Kasumi-1 (cell line): Measurements from ENCODE around the gene NXPH3.
"Not testable (repeated sequence)": the region's sequence is repeated elsewhere in the genome, so short reads cannot be mapped to it uniquely, and the experiment has no call there.

Source experiments
- DNase-seq, 2 experiments: peaks; one replicate each; lab custom pipeline; 2025; lab: John Stamatoyannopoulos, UW

Gene NXPH3

DNA sequence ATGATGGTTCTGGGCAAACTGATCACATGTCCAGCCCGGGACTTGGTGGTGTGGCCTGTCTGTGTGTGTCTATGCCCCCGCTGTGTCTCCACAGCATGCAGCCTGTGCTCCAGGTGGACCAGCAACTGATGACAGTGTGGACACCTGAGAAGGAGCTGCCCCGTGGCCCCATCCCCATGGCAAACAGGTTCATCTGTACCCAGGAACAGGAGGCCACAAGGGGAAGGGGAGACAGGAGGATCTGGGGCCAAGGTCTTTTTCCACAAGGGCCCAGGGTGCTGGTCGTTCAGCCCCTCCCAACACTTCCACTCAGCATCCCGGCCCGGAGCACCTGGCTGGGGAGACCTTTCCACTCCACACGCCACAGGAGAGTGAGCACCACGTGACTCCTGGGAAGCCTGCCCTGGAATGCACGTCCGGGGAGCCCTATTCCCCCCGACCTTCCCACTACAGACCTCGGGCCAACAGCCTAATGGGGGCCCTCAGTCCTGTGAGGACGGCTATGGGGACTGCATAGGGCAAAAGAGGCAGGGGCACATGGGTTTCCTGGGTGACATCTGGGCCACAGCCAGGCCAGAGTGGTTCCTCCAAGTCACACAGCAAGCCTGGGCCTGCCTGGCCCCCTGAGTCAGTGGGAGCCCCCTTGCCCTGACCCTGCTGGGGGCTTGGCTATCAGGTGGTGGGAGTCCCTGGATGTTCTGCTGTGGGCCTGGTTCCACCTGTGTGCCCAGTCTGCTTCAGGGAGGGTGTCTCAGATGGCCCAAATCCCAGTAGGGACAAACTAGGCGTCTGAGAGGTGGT lies 20.8 kb upstream of the NXPH3 start:
- DNase-seq: no peak

DNA sequence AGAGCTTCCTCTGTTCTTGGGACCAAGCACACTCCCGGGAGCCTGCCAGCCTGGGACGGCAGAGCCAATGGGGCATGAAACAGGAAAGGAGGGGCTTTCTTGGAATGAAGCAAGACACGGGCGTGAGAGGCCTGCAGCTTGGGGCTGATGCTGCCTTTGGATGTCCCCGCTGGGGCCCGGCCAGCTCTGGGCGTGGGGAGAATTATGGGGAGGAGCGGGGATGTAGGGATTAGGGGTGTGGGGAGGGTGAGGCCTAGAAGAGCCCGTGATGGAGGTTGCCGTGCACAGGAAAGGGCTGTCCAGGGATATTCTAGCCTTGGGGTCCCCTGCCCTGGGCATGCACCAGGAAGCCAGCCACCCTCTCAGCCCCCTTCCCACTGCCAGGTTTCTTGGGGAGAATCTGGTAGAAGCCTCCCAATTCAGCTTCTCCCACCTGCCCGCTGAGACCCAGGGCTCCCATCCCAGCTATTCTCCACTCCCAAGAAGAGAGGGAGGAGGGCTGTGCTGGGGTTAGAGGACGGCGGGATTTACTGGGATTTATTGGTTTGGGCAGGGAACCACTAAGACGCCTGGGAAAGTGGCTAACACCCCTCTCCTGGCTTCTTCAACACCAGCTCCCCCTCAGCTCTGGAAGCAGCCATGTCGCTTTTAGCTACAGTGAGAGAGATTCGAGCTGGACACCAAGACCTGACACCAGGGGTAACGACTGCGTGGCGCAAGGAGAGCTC lies 20.0 kb upstream of the NXPH3 start:
- no peak for DNase-seq

DNA sequence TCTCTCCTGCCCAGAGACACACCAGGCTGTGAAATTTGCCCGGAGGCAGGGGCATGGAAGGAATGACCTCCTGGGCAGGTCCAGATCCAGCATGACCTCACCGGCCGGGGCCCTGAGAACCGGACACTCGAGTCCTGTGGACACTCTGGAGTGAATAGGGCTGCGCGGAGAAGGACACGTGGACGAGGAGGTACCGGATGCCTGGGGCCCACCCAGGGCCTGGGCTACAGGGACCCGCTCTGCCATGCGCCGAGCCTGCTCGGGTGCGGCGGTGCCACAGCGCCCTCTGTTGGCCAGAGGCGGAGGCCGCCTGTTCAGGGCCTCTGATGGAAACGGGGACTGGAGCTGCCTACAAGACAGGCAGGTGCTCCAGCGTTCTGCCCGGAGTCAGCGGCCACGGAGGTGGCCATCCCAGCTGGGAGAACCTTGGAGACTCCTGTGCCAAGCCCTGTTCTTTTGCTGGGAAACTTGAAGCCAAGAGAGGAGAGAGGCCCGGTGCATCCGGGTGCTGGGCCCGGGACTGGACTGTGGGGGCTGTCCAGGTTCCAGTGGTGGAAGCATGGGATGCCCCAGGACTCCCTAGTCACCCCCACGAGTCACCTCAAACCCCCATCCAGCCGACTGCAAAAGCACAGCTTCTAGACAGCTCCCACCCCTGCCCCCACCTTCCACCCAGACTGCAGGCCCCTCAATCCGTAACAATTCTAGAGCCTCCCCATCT lies 19.3 kb upstream of the NXPH3 start:
- DNase-seq: peak; percentile 88 to 89

- DNase-seq: peak; percentile 83 to 88
These were observed 18.2 kb upstream of the NXPH3 start for GRCh38 chr17:49557312-49558024.

GRCh38 chr17:49564638-49565037 lies 11.0 kb upstream of the NXPH3 start:
- no peak for DNase-seq

DNA sequence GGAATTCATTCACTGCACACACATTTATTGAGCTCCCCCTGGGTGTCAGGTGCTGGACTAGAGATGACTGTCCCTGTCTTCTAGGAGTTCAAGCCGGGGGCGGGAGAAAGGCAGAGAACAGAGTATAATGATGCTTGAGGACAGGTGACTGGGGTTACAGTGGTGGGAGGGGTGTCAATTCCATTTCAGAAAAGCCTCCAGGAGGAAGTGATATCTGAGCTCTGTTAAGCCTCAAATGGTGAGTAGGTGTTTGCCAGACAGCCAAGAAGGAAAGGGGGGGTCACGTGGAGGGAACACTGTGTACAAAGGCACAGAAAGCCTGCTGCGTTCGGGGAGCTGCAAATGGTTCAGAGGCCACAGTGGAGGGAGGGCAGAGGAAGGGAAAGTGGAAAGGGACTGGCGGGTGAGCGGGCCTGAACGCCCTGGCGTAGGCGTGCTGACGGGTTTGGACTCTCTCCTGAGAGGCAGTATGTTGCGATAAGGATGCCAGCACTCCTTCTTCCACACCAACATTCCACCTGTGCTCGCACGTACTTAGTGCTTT lies 9.7 kb upstream of the NXPH3 start:
- peak; percentile 18 to 38 for DNase-seq

DNA sequence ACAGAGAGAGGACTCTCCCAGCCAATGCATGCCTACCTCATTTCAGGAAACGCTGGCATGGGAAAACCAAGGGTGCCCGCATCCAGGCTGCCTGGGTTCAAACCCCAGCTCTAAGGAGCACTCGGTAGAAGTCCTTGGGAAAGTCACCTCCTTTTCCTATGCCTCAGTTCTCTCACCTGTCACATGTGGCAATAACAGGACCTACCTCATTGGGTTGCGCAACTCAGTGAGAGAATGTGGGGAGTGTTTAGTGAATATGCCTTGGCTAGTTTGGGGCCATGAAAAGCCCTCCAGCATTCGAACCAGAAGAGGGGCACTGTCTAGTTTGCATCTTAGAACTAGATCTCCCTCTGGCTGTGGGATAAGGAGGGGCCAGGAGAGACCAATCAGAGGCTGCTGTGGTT lies 9.0 kb upstream of the NXPH3 start:
- DNase-seq: no peak

- DNase-seq: no peak
These were observed 8.6 kb upstream of the NXPH3 start for GRCh38 chr17:49567104-49567521.

DNA sequence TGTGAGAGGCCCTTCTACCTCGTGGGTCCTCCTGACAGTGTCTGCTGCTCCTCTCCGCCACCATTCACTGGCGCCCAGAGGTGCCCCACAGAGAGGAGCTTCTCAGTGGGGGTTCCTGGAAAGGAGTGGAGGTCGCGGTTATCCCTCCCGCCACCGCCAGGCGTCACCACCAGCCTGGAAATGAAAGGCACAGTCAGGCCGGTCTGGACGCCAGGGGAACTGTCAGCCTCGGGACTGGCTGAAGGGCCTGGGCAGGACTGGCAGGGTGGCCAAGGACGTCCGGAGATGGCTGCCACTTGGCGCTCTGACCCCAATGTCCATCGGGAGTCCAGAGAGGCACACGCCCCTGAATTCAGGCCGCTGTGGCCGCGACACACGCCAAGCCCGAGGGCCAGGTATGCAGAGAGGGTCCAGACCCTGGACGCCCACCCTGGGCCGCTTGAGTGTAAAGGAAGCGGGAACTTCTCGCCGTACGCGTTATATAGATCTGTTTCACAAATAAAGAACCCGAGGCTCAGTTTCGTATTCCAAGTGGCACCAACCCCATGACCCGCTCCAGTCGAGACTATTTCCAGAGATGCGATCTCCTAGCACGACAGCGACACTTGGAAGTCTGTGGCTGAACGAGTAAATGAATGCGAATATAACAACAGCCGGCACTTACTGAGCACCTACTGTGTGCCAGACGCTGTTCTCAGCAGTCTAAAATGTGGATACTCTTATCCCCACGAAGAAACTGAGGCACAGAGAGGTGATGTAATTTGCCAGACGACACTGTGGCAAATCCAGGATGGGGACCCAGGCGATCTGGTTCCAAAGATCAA lies 7.6 kb upstream of the NXPH3 start:
- peak; percentile 84 to 85 for DNase-seq

DNA sequence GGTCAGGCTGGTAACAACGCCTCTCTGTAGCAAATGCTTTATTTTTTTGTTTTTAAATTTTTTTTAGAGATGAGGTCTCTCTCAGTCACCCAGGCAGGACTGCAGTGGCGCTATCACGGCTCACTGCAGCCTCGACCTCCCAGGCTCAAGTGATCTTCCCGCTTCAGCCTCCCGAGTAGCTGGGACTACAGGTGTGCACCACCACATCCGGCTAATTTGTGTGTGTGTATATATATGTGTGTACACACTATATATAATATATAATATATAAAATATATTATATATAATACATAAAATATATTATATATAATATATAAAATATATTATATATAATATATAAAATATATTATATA lies 7.0 kb upstream of the NXPH3 start:
- not testable (repeated sequence) for DNase-seq

DNA sequence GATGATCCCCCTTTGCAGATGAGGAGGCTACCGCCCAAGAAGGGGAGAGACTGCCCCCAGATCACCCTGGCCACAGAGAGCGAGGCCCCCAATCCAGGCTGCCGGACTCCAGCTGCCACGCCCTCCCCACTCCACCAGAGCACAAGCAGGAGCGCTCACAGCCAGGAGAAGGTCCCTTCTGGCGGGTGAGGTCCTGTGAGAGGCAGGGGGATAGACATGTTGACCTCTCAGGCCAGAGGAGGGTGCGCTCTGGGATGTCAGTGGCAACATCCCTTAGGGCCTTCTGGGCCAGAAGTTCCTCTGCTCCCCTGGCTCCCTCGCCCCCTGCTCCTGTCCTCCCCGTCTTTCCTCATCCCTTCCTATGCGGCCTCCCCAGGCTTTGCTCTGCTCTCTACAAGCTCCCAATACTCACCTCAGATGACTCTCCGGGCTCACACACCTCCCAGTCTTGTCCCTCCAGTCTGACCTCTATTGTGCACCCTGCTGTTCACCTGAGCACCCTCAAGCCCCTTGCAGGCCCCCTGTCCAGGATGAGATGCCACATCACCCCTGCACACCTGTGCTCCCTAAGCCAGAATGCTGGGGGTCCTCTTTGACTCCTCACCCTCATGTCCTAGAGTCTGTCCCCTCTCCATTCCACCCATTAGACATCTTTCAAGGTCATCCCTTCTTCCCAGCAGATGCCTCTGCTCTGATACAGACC lies 5.0 kb upstream of the NXPH3 start:
- DNase-seq: no peak

GRCh38 chr17:49571283-49571682 lies 4.4 kb upstream of the NXPH3 start:
- no peak for DNase-seq

DNA sequence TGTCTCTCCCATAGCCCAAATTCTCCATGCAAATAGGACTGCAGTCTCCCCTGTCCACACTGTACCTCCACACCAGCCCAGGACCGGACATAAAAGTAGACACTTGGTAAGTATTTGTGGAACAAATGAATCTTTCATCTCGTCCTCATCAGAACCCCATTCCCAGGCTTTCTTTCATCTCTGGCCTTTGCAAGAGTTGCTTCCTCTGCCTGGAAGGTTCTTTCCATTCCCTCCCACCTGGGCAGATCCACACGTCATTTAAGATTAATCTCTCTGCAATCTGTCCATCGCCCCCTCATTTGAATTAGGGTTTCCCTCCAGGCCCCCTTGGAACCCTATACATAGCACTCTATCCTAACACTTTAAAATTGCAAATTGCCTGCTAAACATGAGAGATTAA lies 3.9 kb upstream of the NXPH3 start:
- no peak for DNase-seq

DNA sequence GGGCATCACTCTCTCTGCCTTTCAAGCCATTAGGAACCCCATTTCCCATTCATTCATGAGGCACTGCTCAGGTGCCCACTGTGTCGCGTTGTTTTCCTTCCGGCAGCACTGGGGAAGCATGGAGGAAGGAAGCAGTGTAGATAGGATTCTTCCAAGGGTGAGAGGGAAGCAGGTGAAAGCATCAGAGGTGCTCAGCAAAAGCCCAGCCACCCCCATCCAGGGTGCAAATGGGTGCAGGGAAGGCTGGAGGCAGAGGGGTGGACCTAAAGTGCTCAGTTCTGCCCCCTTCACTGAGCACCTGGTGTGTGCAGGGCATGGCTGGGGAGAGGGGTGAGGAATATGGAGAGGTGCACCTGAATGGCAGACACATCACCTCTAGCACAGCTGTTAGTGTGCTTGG lies 3.4 kb upstream of the NXPH3 start:
- no peak for DNase-seq

- DNase-seq: no peak
These were observed 2.8 kb upstream of the NXPH3 start for GRCh38 chr17:49572806-49573420.

GRCh38 chr17:49573510-49574322 lies 2.0 kb upstream of the NXPH3 start:
- peak; percentile 27 to 44 for DNase-seq

GRCh38 chr17:49574323-49574781 lies 1.3 kb upstream of the NXPH3 start:
- no peak for DNase-seq

- no peak for DNase-seq
These were observed 559 bp upstream of the NXPH3 start for GRCh38 chr17:49574945-49575678.
